H9 (cell line): ENCODE data around the gene PTPRR. TPM values are rescaled to one million over a fixed set of nuclear protein-coding genes. Genes with fewer than 3 reads are reported as not detected.

Experiments
- DNase-seq: peaks from one replicate; pipeline ENCODE4 v3.0.0-alpha.2; 2017
- H2AFZ ChIP-seq: one replicate; pipeline ENCODE4 v1.6.1; 2013; ENCODE audit warnings: mild to moderate bottlenecking, low read length, control low read depth, moderate library complexity
- H2AK5ac ChIP-seq: 2 replicates; pipeline ENCODE4 v1.6.1; 2013; ENCODE audit warnings: low read length, control low read depth, mixed read lengths; ENCODE audit not compliant: insufficient read length
- H2BK120ac ChIP-seq: one replicate; pipeline ENCODE4 v1.6.1; 2013; ENCODE audit warnings: low read depth, mild to moderate bottlenecking, low read length, control low read depth, inconsistent platforms; ENCODE audit not compliant: poor library complexity, severe bottlenecking
- H2BK12ac ChIP-seq: 2 replicates; pipeline ENCODE4 v1.6.1; 2013; ENCODE audit warnings: low read length, control low read depth, mixed read lengths, low read depth; ENCODE audit not compliant: insufficient read length
- H2BK15ac ChIP-seq: 2 replicates; pipeline ENCODE4 v1.6.1; 2013; ENCODE audit warnings: low read depth, low read length, control low read depth
- H2BK20ac ChIP-seq: one replicate; pipeline ENCODE4 v1.6.1; 2013; ENCODE audit warnings: low read depth, mild to moderate bottlenecking, low read length, control low read depth, inconsistent platforms; ENCODE audit not compliant: poor library complexity, severe bottlenecking
- H2BK5ac ChIP-seq: 2 replicates; pipeline ENCODE4 v1.6.1; 2013; ENCODE audit warnings: low read length, control low read depth, mixed read lengths; ENCODE audit not compliant: insufficient read length
- H3K14ac ChIP-seq: 2 replicates; pipeline ENCODE4 v1.6.1; 2013; ENCODE audit warnings: low read length, control low read depth; ENCODE audit not compliant: insufficient read depth
- H3K18ac ChIP-seq: 2 replicates; pipeline ENCODE4 v1.6.1; 2013; ENCODE audit warnings: low read depth, mild to moderate bottlenecking, mixed read lengths, low read length, control low read depth; ENCODE audit not compliant: insufficient read length
- H3K23ac ChIP-seq: 2 replicates; pipeline ENCODE4 v1.6.1; 2013; ENCODE audit warnings: low read length, control low read depth, mixed read lengths, low read depth; ENCODE audit not compliant: insufficient read length
- H3K23me2 ChIP-seq: 2 replicates; pipeline ENCODE4 v1.6.1; 2013; ENCODE audit warnings: low read depth, mild to moderate bottlenecking, mixed read lengths, low read length, control low read depth; ENCODE audit not compliant: insufficient read length, poor library complexity, severe bottlenecking
- H3K27ac ChIP-seq: 2 replicates; pipeline ENCODE4 v1.5.1; 2013; ENCODE audit warnings: low read length, control low read depth, mixed read lengths, low read depth; ENCODE audit not compliant: insufficient read length
- H3K27me3 ChIP-seq: 2 replicates; pipeline ENCODE4 v1.6.1; 2013; ENCODE audit warnings: low read length, control low read depth, inconsistent platforms; ENCODE audit not compliant: insufficient read depth
- H3K4ac ChIP-seq: 2 replicates; pipeline ENCODE4 v1.6.1; 2013; ENCODE audit warnings: low read depth, mild to moderate bottlenecking, control low read depth, inconsistent platforms, low read length, moderate library complexity
- H3K4me1 ChIP-seq: 2 replicates; pipeline ENCODE4 v1.6.1; 2013; ENCODE audit warnings: low read length, control low read depth, inconsistent platforms; ENCODE audit not compliant: insufficient read depth
- H3K4me2 ChIP-seq: 2 replicates; pipeline ENCODE4 v1.6.1; 2013; ENCODE audit warnings: low read length, control low read depth, mixed read lengths; ENCODE audit not compliant: insufficient read length, insufficient read depth
- H3K56ac ChIP-seq: 2 replicates; pipeline ENCODE4 v1.6.1; 2013; ENCODE audit warnings: low read depth, mild to moderate bottlenecking, mixed read lengths, low read length, control low read depth; ENCODE audit not compliant: insufficient read length
- H3K79me1 ChIP-seq: 2 replicates; pipeline ENCODE4 v1.6.1; 2013; ENCODE audit warnings: low read depth, mild to moderate bottlenecking, moderate library complexity, low read length, control low read depth, inconsistent platforms; ENCODE audit not compliant: insufficient read depth, poor library complexity, severe bottlenecking
- H3K79me2 ChIP-seq: 2 replicates; pipeline ENCODE4 v1.6.1; 2013; ENCODE audit warnings: low read length, control low read depth, inconsistent platforms; ENCODE audit not compliant: insufficient read depth
- H3K9ac ChIP-seq: 2 replicates; pipeline ENCODE4 v1.6.1; 2013; ENCODE audit warnings: low read length, control low read depth, mixed read lengths; ENCODE audit not compliant: insufficient read length; ENCODE audit errors: extremely low read depth
- H3K9me3 ChIP-seq: one replicate; pipeline ENCODE4 v1.6.1; 2013; ENCODE audit warnings: low read depth, low read length, inconsistent platforms; ENCODE audit not compliant: control insufficient read depth
- H3T11ph ChIP-seq: one replicate; pipeline ENCODE4 v1.6.1; 2013; ENCODE audit warnings: mild to moderate bottlenecking, low read length, control low read depth, inconsistent platforms
- H4K20me1 ChIP-seq: one replicate; pipeline ENCODE4 v1.6.1; 2013; ENCODE audit not compliant: control insufficient read depth, insufficient read length, insufficient read depth
- H4K5ac ChIP-seq: 2 replicates; pipeline ENCODE4 v1.6.1; 2013; ENCODE audit warnings: low read depth, mild to moderate bottlenecking, mixed read lengths, low read length, control low read depth; ENCODE audit not compliant: insufficient read length
- H4K8ac ChIP-seq: replicated peaks from 2 replicates; pipeline ENCODE4 v1.6.1; 2013; ENCODE audit warnings: low read length, control low read depth, mixed read lengths, low read depth; ENCODE audit not compliant: insufficient read length
- H4K91ac ChIP-seq: 2 replicates; pipeline ENCODE4 v1.6.1; 2013; ENCODE audit warnings: low read depth, mild to moderate bottlenecking, moderate library complexity, mixed read lengths, low read length, control low read depth; ENCODE audit not compliant: insufficient read length
- H3K27ac Mint-ChIP-seq, 3 experiments: 2 replicates in 2 of 3; 3 replicates in 1 of 3; pipeline ENCODE4 v1.8.0; 2020 to 2021; ENCODE audit warnings: mixed read lengths in 3 of 3, mild to moderate bottlenecking in 1 of 3, moderate library complexity in 1 of 3
- H3K27me3 Mint-ChIP-seq: 2 replicates; pipeline ENCODE4 v1.8.0; 2021; ENCODE audit warnings: low read depth, mild to moderate bottlenecking, moderate library complexity, mixed read lengths
- H3K36me3 Mint-ChIP-seq, 3 experiments: 2 replicates in 2 of 3; 3 replicates in 1 of 3; pipeline ENCODE4 v1.8.0; 2020 to 2021; ENCODE audit warnings: low read depth in 3 of 3, mixed read lengths in 3 of 3; ENCODE audit not compliant: insufficient read depth in 1 of 3
- H3K4me1 Mint-ChIP-seq, 2 experiments: 2 replicates each; pipeline ENCODE4 v1.8.0; 2020; ENCODE audit warnings: mixed read lengths in 2 of 2
- H3K4me3 Mint-ChIP-seq, 2 experiments: 2 replicates in 1 of 2; 3 replicates in 1 of 2; pipeline ENCODE4 v1.8.0; 2020 to 2021; ENCODE audit warnings: mild to moderate bottlenecking in 2 of 2, mixed read lengths in 2 of 2, moderate library complexity in 1 of 2
- H3K9me3 Mint-ChIP-seq, 2 experiments: 2 replicates in 1 of 2; 3 replicates in 1 of 2; pipeline ENCODE4 v1.8.0; 2020; ENCODE audit warnings: mild to moderate bottlenecking in 2 of 2, mixed read lengths in 2 of 2, moderate library complexity in 1 of 2
- WGBS: extraction: QIAGEN DNeasy Blood & Tissue Kit; methylation state at CpG from one replicate; pipeline ENCODE4 v1.1.7; 2013; ENCODE audit warnings: missing lambda C conversion rate, low lambda C conversion rate, mixed read lengths; ENCODE audit not compliant: insufficient read length; ENCODE audit errors: extremely low coverage; 5-methylcytosine and 5-hydroxymethylcytosine counted together
- total RNA-seq: library from RNA; stranded (reverse); gene quantifications from 2 replicates; pipeline ENCODE4 v1.2.1, GENCODE V29; 2021
- TF ChIP-seq, protein P1 (sequence below): fragments of 200-600 bp; sonication (generic); conservative IDR thresholded peaks from 3 replicates; pipeline ENCODE4 v1.8.0; 2021; ENCODE audit warnings: antibody characterized with exemption, mild to moderate bottlenecking

PTPRR gene
- total RNA-seq, 1 experiment from 2014 or later = 0.22 TPM

DNA sequence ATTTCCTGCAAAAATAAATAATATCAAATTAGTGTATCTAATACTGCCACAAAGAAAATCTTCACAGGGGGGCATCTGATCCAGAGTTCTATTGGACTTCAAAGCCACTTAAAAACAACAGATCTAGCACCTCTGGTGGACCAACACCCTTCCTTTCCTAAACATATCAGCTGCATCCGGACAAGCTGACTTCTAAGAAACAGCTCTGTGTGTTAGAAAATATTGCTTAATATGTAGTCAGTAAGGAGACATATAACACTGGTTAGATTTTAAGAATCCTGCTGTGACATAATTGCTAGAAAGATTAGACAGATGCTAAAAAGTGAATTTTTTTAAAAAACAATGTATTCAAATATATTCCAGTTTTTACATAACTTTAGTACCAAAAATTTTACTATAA lies 222.2 kb downstream of the PTPRR start:
- H3K9me3 ChIP-seq = no peaks in the 10 kb centered on the region
- Mint-ChIP-seq H3K9me3 (no peaks in the 10 kb centered on the region), H3K4me3 (no peak overlapping the region), H3K27me3 (no peaks in the 10 kb centered on the region), H3K36me3 (no peaks in the 10 kb centered on the region), H3K4me1 (no peaks in the 10 kb centered on the region), H3K27ac (no peak overlapping the region)
- H3K27ac ChIP-seq = no peak overlapping the region
- H3K23ac ChIP-seq = no peak overlapping the region
- H3K4me2 ChIP-seq = no peak overlapping the region
- H3K27me3 ChIP-seq = no peaks in the 10 kb centered on the region
- H2BK120ac ChIP-seq = no peak overlapping the region
- H3K79me2 ChIP-seq = no peaks in the 10 kb centered on the region
- no peak overlapping the region for H2BK20ac ChIP-seq
- H2AFZ ChIP-seq = no peak overlapping the region
- H3K79me1 ChIP-seq = no peaks in the 10 kb centered on the region
- no peak overlapping the region for H3K9ac ChIP-seq
- DNase-seq = no peak
- H3K4me1 ChIP-seq = no peaks in the 10 kb centered on the region
- WGBS = no CpG with 5 or more reads among the region's 1 CpG
- TF ChIP-seq, protein P1, sequence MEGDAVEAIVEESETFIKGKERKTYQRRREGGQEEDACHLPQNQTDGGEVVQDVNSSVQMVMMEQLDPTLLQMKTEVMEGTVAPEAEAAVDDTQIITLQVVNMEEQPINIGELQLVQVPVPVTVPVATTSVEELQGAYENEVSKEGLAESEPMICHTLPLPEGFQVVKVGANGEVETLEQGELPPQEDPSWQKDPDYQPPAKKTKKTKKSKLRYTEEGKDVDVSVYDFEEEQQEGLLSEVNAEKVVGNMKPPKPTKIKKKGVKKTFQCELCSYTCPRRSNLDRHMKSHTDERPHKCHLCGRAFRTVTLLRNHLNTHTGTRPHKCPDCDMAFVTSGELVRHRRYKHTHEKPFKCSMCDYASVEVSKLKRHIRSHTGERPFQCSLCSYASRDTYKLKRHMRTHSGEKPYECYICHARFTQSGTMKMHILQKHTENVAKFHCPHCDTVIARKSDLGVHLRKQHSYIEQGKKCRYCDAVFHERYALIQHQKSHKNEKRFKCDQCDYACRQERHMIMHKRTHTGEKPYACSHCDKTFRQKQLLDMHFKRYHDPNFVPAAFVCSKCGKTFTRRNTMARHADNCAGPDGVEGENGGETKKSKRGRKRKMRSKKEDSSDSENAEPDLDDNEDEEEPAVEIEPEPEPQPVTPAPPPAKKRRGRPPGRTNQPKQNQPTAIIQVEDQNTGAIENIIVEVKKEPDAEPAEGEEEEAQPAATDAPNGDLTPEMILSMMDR = no peak
- H3K56ac ChIP-seq = no peak overlapping the region
- H3K18ac ChIP-seq = no peak overlapping the region
- no peak overlapping the region for H4K91ac ChIP-seq
- no peak overlapping the region for H2BK12ac ChIP-seq
- H4K8ac ChIP-seq = no peak overlapping the region
- H2AK5ac ChIP-seq = no peak overlapping the region
- H3T11ph ChIP-seq = no peak overlapping the region
- H2BK15ac ChIP-seq = no peak overlapping the region
- H2BK5ac ChIP-seq = no peak overlapping the region
- no peaks in the 10 kb centered on the region for H4K20me1 ChIP-seq
- no peak overlapping the region for H3K14ac ChIP-seq
- H3K23me2 ChIP-seq = no peaks in the 10 kb centered on the region
- H3K4ac ChIP-seq = no peak overlapping the region
- H4K5ac ChIP-seq = no peak overlapping the region
